Trophoblast cell (in vitro differentiated cells and primary cell): ENCODE measurements around the gene PNPLA1. TPM values are rescaled to one million over a fixed set of nuclear protein-coding genes. Genes with fewer than 3 reads are reported as not detected.

Experiments
- DNase-seq, 2 donors: peaks; one replicate each; pipeline ENCODE4 v3.0.0-alpha.2; 2016
- H2AFZ ChIP-seq: 2 replicates; pipeline ENCODE4 v1.6.1; 2013; ENCODE audit warnings: low read length, moderate library complexity, mild to moderate bottlenecking; ENCODE audit not compliant: insufficient read depth, poor library complexity
- H2AK5ac ChIP-seq: 2 replicates; pipeline ENCODE4 v1.6.1; 2013; ENCODE audit warnings: mild to moderate bottlenecking, low read length
- H2BK120ac ChIP-seq: 2 replicates; pipeline ENCODE4 v1.6.1; 2013; ENCODE audit warnings: low read length, mild to moderate bottlenecking, moderate library complexity; ENCODE audit not compliant: insufficient read depth, poor library complexity
- H2BK12ac ChIP-seq: 2 replicates; pipeline ENCODE4 v1.6.1; 2013; ENCODE audit warnings: mild to moderate bottlenecking, low read length, moderate library complexity
- H2BK5ac ChIP-seq: 2 replicates; pipeline ENCODE4 v1.6.1; 2013; ENCODE audit warnings: low read length, low read depth, moderate library complexity, mild to moderate bottlenecking; ENCODE audit not compliant: poor library complexity
- H3K14ac ChIP-seq: 2 replicates; pipeline ENCODE4 v1.6.1; 2013; ENCODE audit warnings: mild to moderate bottlenecking, low read length
- H3K18ac ChIP-seq: 2 replicates; pipeline ENCODE4 v1.6.1; 2013; ENCODE audit warnings: mild to moderate bottlenecking, low read length
- H3K23ac ChIP-seq: 2 replicates; pipeline ENCODE4 v1.6.1; 2013; ENCODE audit warnings: low read length
- H3K27ac ChIP-seq: 2 replicates; pipeline ENCODE4 v1.5.1; 2013; ENCODE audit warnings: low read depth, mild to moderate bottlenecking, inconsistent platforms, low read length, moderate library complexity
- H3K27me3 ChIP-seq: 2 replicates; pipeline ENCODE4 v1.6.1; 2013; ENCODE audit warnings: inconsistent platforms, mild to moderate bottlenecking, low read length, moderate library complexity; ENCODE audit not compliant: insufficient read depth
- H3K36me3 ChIP-seq, 2 experiments: 1 replicate in 1 of 2; 2 replicates in 1 of 2; pipeline ENCODE4 v1.6.1; 2013; ENCODE audit warnings: low read length in 2 of 2, mild to moderate bottlenecking in 2 of 2, moderate library complexity in 1 of 2; ENCODE audit not compliant: insufficient read depth in 2 of 2, control insufficient read depth in 1 of 2
- H3K4ac ChIP-seq: 2 replicates; pipeline ENCODE4 v1.6.1; 2013; ENCODE audit warnings: low read depth, mild to moderate bottlenecking, low read length, moderate library complexity
- H3K4me1 ChIP-seq, 2 experiments: 1 replicate in 1 of 2; 2 replicates in 1 of 2; pipeline ENCODE4 v1.6.1; 2013; ENCODE audit warnings: low read length in 2 of 2, mild to moderate bottlenecking in 2 of 2, moderate library complexity in 1 of 2; ENCODE audit not compliant: insufficient read depth in 2 of 2, control insufficient read depth in 1 of 2
- H3K4me2 ChIP-seq: 2 replicates; pipeline ENCODE4 v1.6.1; 2013; ENCODE audit warnings: inconsistent platforms, mild to moderate bottlenecking, low read length, moderate library complexity
- H3K4me3 ChIP-seq: 2 replicates; pipeline ENCODE4 v1.5.1; 2013; ENCODE audit warnings: mild to moderate bottlenecking, low read depth, low read length, inconsistent platforms
- H3K79me1 ChIP-seq: one replicate; pipeline ENCODE4 v1.6.1; 2013; ENCODE audit warnings: low read length
- H3K79me2 ChIP-seq: 2 replicates; pipeline ENCODE4 v1.6.1; 2013; ENCODE audit warnings: low read length, mild to moderate bottlenecking; ENCODE audit not compliant: control insufficient read depth, insufficient read depth, poor library complexity
- H3K9ac ChIP-seq: 2 replicates; pipeline ENCODE4 v1.6.1; 2013; ENCODE audit warnings: mild to moderate bottlenecking, low read length
- H3K9me3 ChIP-seq: 2 replicates; pipeline ENCODE4 v1.6.1; 2013; ENCODE audit warnings: low read depth, mild to moderate bottlenecking, control low read depth, inconsistent platforms, low read length; ENCODE audit not compliant: insufficient read depth
- H4K12ac ChIP-seq: 2 replicates; pipeline ENCODE4 v1.6.1; 2013; ENCODE audit warnings: low read depth, mild to moderate bottlenecking, low read length, moderate library complexity
- H4K8ac ChIP-seq: 2 replicates; pipeline ENCODE4 v1.6.1; 2013; ENCODE audit warnings: low read depth, mild to moderate bottlenecking, low read length, moderate library complexity
- H4K91ac ChIP-seq: one replicate; pipeline ENCODE4 v1.6.1; 2013; ENCODE audit warnings: low read depth, mild to moderate bottlenecking, low read length, moderate library complexity
- WGBS: extraction: QIAGEN DNeasy Blood & Tissue Kit; methylation state at CpG from one replicate; pipeline ENCODE4 v1.1.7; 2013; ENCODE audit warnings: missing lambda C conversion rate; ENCODE audit not compliant: insufficient read length, insufficient coverage; ENCODE audit errors: extremely low coverage; 5-methylcytosine and 5-hydroxymethylcytosine counted together
- polyA plus RNA-seq: library from polyadenylated mRNA; stranded (reverse); fragments of 200-250 nt; gene quantifications from 2 replicates; pipeline ENCODE4 v1.2.3, GENCODE V29; 2013

Gene PNPLA1, protein sequence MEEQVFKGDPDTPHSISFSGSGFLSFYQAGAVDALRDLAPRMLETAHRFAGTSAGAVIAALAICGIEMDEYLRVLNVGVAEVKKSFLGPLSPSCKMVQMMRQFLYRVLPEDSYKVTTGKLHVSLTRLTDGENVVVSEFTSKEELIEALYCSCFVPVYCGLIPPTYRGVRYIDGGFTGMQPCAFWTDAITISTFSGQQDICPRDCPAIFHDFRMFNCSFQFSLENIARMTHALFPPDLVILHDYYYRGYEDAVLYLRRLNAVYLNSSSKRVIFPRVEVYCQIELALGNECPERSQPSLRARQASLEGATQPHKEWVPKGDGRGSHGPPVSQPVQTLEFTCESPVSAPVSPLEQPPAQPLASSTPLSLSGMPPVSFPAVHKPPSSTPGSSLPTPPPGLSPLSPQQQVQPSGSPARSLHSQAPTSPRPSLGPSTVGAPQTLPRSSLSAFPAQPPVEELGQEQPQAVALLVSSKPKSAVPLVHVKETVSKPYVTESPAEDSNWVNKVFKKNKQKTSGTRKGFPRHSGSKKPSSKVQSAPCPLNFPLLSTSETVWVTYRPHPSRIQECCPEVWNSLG
- 0.08 and 0.10 TPM in 2 replicates for polyA plus RNA-seq

DNA sequence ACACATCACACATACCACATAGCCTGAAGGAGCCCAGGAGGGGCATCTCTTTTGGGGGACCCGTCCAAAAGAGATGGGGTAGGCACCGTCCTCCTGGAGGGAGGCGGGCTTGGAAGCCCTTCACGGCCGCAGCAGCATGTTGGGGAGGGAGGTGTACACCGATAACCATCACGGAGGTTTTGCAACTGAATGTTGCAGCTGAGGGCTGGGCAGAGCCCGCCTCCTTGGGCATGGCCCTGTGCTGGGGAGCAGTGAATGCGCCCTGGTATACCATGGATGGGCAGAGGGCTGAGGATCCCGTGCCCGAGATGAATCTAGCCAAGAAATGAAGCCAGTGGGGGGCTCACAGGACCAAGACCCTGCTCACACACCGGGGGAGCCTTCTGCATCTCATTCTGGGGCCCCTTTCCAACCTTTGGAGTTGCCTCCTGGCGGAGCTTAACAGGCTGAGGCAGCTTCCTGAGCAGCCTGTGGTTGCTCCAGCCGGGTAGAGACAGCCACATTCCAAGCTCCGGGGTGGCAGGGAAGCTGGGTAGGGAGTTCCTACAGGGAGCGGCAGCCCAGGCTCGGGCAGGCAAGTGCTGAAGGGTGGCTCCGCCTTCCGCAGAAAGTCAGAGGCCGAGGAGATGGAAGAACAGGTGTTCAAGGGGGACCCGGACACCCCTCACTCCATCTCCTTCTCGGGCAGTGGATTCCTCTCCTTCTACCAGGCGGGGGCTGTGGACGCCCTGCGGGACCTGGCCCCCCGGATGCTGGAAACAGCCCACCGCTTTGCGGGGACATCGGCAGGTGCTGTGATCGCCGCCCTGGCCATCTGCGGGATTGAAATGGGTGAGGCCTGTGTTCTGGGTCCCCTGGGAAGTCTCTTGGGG, at the start of gene PNPLA1:
PNPLA1 (plus strand) TSS at position 227 of the 872 bp plus-strand sequence; CDS start at position 627, 400 bp downstream.
- Histone ChIP-seq H3K23ac (no peak within 1 kb of the TSS), H2BK12ac (no peak within 1 kb of the TSS), H2AK5ac (no peak within 1 kb of the TSS), H3K18ac (no peak within 1 kb of the TSS), H3K14ac (no peak within 1 kb of the TSS), H4K12ac (no peak within 1 kb of the TSS), H3K4ac (no peak within 1 kb of the TSS), H3K4me3 (no peak within 1 kb of the TSS), H3K79me1 (no peaks in the 10 kb centered on the region), H3K9me3 (no peaks in the 10 kb centered on the region), H3K27me3 (no peaks in the 10 kb centered on the region), H3K36me3 (no peaks in the 10 kb centered on the region), H4K8ac (no peak within 1 kb of the TSS), H3K79me2 (no peaks in the 10 kb centered on the region), H3K27ac (no peak within 1 kb of the TSS), H3K4me2 (no peak within 1 kb of the TSS), H2BK5ac (no peak within 1 kb of the TSS), H2AFZ (no peak within 1 kb of the TSS), H4K91ac (no peak within 1 kb of the TSS), H3K4me1 (no peaks in the 10 kb centered on the region), H3K9ac (no peak within 1 kb of the TSS), H2BK120ac (no peak within 1 kb of the TSS)
- no peak for DNase-seq
- no CpG with 5 or more reads among the region's 32 CpGs for WGBS

DNA sequence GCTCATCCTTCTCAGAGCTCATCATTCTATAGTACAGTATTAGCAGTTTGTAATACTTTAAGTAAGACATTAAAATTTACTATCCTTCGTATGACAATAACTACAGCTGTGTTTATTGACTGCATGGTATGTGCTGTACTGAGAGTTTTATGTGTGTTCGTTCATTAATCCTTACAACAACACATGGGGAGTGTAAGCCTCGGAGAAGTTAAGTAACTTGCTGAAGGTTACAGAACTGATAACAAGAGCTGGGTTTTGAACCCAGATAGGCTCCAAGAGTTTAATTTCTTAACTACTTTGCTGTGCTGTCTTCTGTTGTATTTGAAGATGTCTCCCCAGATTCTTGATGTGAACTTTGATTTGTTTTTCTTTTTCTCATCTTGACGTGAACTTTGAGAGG, 49.6 kb upstream of the PNPLA1 start:
- no peak overlapping the region for H2BK120ac ChIP-seq

DNA sequence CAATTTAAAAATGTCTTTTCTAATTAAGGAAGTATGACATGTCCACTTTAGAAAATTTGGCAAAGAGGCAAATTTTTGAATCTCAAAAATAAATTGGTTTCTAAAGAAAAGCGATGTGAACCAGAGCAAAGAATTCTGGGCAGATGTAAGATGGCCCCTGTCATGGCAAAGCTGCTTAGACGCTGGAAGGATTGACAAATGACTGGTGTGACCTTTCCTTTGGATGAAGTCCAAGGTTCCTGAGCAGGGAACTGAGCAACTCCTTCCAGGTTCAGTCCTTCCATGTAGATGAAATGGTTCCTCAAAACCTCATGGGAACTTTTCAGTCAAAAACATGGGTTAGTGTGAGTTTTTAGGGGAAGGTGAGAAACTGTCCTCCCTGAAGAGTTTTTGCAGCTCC, 48.2 kb upstream of the PNPLA1 start:
- Histone ChIP-seq H2BK5ac (no peak overlapping the region), H3K4me3 (no peak overlapping the region), H4K12ac (no peak overlapping the region), H3K4me2 (no peak overlapping the region), H2AK5ac (no peak overlapping the region), H2AFZ (no peak overlapping the region), H3K27ac (no peak overlapping the region), H3K79me1 (no peaks in the 10 kb centered on the region), H3K9me3 (no peaks in the 10 kb centered on the region), H3K79me2 (no peaks in the 10 kb centered on the region), H4K8ac (no peak overlapping the region), H2BK12ac (no peak overlapping the region), H3K4me1 (no peaks in the 10 kb centered on the region), H3K27me3 (no peaks in the 10 kb centered on the region), H3K14ac (no peak overlapping the region), H3K4ac (no peak overlapping the region), H3K18ac (no peak overlapping the region), H4K91ac (no peak overlapping the region), H3K23ac (no peak overlapping the region), H2BK120ac (no peak overlapping the region), H3K36me3 (peaks cover 28 to 54% of the 10 kb centered on the region in 2 experiments), H3K9ac (no peak overlapping the region)
- WGBS = no CpG with 5 or more reads among the region's 2 CpGs
- no peak for DNase-seq

More for the DNA sequence above, 49.6 kb upstream of the PNPLA1 start:
- Histone ChIP-seq H4K12ac (no peak overlapping the region), H3K27me3 (no peaks in the 10 kb centered on the region), H3K79me2 (no peaks in the 10 kb centered on the region), H4K91ac (no peak overlapping the region), H3K4me1 (no peaks in the 10 kb centered on the region), H4K8ac (no peak overlapping the region), H3K79me1 (no peaks in the 10 kb centered on the region), H2BK12ac (no peak overlapping the region), H2AFZ (no peak overlapping the region), H3K18ac (no peak overlapping the region), H2BK5ac (no peak overlapping the region), H3K4me2 (no peak overlapping the region), H3K9me3 (no peaks in the 10 kb centered on the region), H3K36me3 (peaks cover 32 to 66% of the 10 kb centered on the region in 2 experiments), H3K4ac (no peak overlapping the region), H2AK5ac (no peak overlapping the region), H3K4me3 (no peak overlapping the region), H3K23ac (no peak overlapping the region), H3K14ac (no peak overlapping the region), H3K27ac (no peak overlapping the region), H3K9ac (no peak overlapping the region)
- no CpG with 5 or more reads among the region's 4 CpGs for WGBS
- no peak for DNase-seq

DNA sequence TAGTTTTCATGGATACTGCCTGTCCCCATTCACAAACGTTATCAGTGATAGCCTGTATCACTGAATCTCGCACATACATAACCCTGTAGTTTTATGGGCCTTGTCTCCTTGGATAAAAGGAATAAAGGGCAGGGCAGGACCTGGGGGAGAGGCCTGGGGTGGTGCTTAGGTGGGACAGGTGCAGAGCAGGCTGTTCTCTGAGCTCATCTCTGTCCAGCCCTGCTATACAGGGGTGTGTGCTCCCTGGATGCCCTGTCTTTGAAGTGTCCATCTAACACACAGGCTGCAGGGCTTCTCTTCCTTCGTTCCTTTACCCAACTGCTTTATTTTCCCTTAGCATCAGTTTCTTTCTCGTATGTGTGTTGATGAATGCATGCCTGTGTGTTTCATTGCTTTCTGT, 46.9 kb upstream of the PNPLA1 start:
- Histone ChIP-seq H3K23ac (no peak overlapping the region), H3K27me3 (no peaks in the 10 kb centered on the region), H4K91ac (no peak overlapping the region), H4K8ac (no peak overlapping the region), H2BK12ac (no peak overlapping the region), H3K4me1 (no peaks in the 10 kb centered on the region), H2AK5ac (no peak overlapping the region), H3K27ac (no peak overlapping the region), H4K12ac (no peak overlapping the region), H3K18ac (no peak overlapping the region), H3K14ac (no peak overlapping the region), H2BK120ac (no peak overlapping the region), H2AFZ (no peak overlapping the region), H3K36me3 (peaks cover 22 to 49% of the 10 kb centered on the region in 2 experiments), H3K4me3 (no peak overlapping the region), H3K9ac (no peak overlapping the region), H3K79me1 (no peaks in the 10 kb centered on the region), H3K4me2 (no peak overlapping the region), H3K9me3 (no peaks in the 10 kb centered on the region), H3K79me2 (no peaks in the 10 kb centered on the region), H3K4ac (no peak overlapping the region), H2BK5ac (no peak overlapping the region)
- WGBS = no CpG with 5 or more reads among the region's 4 CpGs
- no peak for DNase-seq
